ENCODE results near the gene LXN. TPM values are rescaled to one million over a fixed set of nuclear protein-coding genes. Genes with fewer than 3 reads are reported as not detected.
"Not testable (repeated sequence)": the region's sequence is repeated elsewhere in the genome, so short reads cannot be mapped to it uniquely, and the experiment has no call there.

LXN gene, protein sequence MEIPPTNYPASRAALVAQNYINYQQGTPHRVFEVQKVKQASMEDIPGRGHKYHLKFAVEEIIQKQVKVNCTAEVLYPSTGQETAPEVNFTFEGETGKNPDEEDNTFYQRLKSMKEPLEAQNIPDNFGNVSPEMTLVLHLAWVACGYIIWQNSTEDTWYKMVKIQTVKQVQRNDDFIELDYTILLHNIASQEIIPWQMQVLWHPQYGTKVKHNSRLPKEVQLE
- 13.0 and 14.2 TPM in 2 replicates for total RNA-seq (2014; rRNA removed; shearing (Covaris generic))

DNA sequence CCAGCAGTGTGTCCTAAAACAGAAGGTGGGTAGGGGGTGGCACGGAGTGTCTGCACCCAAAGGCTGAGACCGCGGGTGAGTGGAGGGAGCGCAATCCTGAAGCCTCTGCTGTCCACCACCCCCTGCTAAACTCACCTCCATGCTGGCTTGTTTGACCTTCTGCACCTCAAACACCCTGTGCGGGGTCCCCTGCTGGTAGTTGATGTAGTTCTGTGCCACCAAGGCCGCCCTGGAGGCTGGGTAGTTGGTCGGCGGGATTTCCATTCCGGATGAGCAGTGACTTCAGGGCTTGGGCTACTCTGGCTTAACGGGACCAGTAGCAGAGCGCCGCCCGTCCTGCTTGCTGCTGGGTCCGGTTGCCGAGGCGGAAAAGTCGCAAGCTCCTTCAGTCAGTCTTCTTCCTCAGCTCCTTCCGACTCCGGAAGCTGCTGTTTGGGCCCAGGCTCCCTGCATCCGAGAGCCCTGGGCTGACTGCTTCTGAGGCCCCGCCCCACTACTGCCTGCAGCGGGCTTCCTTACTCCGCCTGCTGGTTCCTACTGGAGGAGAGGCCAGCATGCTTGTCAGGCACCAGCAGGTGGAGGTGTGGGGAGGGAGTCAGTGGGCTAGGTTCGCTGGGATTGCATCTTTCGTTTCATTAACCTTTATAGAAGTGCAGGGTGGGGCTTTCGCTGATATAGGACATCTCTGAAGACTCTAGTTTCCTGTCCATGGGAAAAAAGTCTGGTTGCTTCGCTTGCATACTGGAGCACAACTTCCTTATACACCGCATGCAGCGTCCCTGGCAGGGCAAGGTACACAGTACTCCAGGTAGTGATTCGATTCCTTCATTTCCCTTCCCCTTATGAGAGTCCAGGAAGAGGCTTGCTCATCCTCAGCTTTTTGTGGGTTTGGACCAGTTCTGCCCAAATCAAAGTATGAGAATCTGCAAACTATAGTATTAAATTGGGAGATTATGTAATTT, at the start of gene LXN:
LXN (minus strand) TSS at position 434 of the 962 bp plus-strand sequence; CDS start at position 264, 170 bp downstream.
- peak; percentile 93 for DNase-seq (ENCODE audit: low spot score)

- DNase-seq (ENCODE audit: low spot score): no peak
These were observed 49.7 kb upstream of the LXN start for GRCh38 chr3:158722108-158722507.

- DNase-seq (ENCODE audit: low spot score): peak; percentile 16
These were observed 46.2 kb upstream of the LXN start for GRCh38 chr3:158718490-158719170.

DNA sequence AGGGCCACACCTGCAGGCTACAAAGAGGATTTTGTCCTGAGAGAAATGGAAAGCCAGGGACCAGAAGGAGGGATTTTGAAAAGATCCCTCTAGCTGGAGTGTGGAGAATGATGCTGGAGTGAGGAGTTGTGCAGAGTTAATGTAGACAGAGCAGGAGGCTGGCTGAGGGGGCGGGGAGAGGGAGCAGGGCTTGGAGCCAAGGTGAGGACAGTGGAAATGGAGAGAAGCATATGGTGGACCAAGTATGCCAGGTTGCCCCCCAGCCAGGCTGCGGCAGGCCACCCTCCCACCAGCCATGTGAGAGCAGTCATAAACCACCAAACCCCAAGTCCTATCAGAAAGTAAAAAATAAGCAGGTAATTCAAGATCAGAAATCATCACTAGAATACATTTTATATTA, 45.1 kb upstream of the LXN start:
- no peak for DNase-seq (ENCODE audit: low spot score)

GRCh38 chr3:158713094-158713499, 40.6 kb upstream of the LXN start:
- no peak for DNase-seq (ENCODE audit: low spot score)

- DNase-seq (ENCODE audit: low spot score): no peak
These were observed 40.0 kb upstream of the LXN start for GRCh38 chr3:158712443-158712842.

- DNase-seq (ENCODE audit: low spot score): no peak
These were observed 39.4 kb upstream of the LXN start for GRCh38 chr3:158711886-158712285.

DNA sequence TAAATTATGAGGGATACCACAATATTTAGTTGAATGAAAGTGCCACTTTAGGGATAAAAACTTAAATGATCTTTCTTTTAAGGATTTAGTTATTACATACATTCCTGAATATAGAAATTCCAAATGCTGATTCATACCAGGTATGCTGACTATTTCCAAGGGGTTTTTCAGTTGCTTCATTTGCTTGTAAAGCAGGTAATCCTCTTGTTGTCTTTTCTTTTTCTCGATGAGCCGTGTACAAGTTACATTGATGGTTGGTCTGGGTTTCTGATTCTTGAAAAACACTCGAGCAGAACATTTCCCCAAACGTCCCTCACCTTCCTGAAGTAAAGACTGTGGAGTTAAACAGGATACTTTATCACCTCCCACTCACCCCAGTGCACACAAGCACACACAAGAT, 38.2 kb upstream of the LXN start:
- no peak for DNase-seq (ENCODE audit: low spot score)

GRCh38 chr3:158709666-158710083, 37.2 kb upstream of the LXN start:
- DNase-seq (ENCODE audit: low spot score): no peak

- DNase-seq (ENCODE audit: low spot score): no peak
These were observed 31.1 kb upstream of the LXN start for GRCh38 chr3:158703566-158703965.

GRCh38 chr3:158702815-158703481, 30.5 kb upstream of the LXN start:
- no peak for DNase-seq (ENCODE audit: low spot score)

DNA sequence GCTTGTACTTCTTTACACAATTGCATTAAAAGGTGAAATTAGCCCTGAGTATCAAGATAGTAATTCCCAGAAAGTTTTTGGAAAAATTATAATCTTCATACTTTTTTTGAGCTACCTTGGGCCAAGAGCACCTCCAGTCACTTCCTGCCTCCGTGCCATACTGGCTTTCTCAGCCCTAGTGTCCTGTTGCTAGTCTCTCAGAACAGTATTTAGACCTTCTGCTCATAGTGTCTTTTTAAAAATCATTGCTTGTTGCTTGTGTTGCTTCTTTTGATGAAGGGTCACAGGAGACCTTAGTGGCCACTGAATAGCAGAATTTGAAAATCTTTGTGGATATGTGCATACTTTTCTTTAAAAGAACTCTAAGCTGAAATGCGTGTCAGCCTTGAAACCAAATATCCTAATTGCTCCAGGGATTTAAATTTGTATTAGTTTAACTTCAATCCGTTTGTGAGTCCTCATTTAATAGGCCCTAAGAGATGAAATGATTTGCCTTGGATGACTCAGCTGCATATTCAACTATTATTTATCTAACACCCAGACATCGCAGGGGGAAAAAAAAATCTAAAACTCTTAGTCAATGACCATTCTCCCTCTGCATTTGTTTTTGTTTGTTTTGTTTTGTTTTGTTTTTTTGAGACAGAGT, 29.1 kb upstream of the LXN start:
- DNase-seq (ENCODE audit: low spot score): no peak

GRCh38 chr3:158700559-158700958, 28.1 kb upstream of the LXN start:
- DNase-seq (ENCODE audit: low spot score): no peak

DNA sequence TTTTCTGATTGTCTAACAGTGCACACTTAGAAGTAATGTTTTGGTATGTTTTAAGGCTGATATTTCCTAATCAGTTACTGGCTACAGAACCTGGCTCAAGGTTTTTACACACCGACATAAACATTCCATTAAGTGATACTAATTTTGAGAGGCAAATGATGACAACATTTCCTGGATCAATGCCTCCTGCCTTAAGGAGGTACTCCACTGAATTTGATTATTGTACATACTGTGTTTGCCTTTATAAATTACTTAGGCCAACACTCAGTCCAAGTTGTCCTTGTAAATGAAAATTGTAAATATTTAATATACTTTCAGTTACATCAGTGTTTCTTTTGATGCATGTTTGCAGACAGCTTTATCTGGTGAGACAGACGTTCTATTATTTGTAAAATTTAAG, 24.2 kb upstream of the LXN start:
- no peak for DNase-seq (ENCODE audit: low spot score)

- DNase-seq (ENCODE audit: low spot score): not testable (repeated sequence)
These were observed 21.5 kb upstream of the LXN start for GRCh38 chr3:158693866-158694456.

DNA sequence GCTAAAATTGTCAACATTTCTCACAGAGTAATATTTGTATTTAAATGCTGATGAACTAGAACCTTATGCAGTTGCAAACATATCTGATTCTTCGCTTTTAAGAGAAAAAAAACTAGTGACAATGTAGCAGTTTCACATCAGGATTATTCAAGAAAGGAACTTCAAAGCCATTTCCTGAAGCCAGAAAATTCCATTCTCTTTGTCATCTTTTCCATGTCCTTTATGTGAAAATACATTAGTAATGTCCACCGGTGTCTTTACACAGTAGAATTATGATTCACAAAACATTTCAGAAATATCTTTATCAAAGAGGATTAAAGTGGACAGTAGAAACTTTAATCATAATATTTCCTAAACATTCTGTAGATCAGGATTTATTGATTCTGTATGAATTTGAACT, 12.7 kb upstream of the LXN start:
- DNase-seq (ENCODE audit: low spot score): no peak

DNA sequence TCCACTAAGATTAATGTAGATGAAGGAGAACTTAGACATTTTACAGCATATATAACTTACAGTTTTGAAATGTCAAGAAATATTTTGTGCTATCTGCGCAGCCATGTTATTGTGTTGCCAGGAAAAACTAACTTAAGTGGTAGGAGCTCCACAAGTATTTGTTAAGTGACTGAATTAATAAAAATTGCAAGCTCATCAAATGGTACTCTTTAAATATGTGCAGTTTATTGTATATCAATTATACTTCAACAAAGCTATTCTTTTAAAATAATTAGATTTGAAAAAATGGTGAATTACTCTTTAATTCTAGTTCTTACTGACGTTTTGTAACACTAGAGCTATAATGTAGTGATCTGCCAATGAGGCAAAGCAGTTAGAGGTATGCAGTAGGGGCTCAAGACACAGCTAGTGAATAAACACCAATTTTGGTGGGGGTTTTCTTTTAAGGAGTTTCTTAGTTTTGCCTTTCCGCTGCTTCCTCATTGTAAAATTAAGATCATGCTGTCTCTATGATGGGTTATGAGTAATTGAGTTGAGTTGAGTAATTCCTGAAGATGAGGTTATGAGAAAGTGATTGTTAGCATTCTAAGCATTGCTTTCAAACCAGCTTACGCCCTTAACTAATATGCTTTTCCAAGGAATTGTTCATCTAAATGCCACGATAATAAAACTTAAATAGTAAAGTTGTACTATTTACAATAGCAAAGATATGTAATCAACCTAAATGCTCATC, 10.9 kb upstream of the LXN start:
- no peak for DNase-seq (ENCODE audit: low spot score)

GRCh38 chr3:158680861-158681260, 8.4 kb upstream of the LXN start:
- DNase-seq (ENCODE audit: low spot score): no peak

- no peak for DNase-seq (ENCODE audit: low spot score)
These were observed 7.1 kb upstream of the LXN start for GRCh38 chr3:158679547-158680000.

DNA sequence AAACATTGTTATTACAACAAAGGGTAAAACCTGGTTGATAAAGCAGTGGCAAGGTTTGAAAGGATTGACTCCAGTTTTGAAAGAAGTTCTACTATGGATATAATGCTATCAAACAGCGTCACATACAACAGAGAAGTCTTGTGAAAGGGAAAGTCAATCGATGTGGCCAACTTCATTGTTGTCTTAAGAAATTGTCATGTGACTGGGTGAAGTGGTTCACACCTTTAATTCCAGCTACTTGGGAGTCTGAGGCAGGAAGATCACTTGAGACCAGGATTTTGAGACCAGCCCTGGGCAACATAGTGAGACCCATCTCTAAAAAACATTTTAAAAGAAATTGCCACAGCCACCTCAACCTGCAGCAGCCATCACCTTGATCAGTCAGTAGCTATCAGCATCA, 6.2 kb upstream of the LXN start:
- DNase-seq (ENCODE audit: low spot score): no peak
